Left ventricle myocardium superior (tissue), 1 donor: ENCODE results near the gene XIST. TPM values are rescaled to one million over a fixed set of nuclear protein-coding genes. Genes with fewer than 3 reads are reported as not detected.
A peak's percentile ranks its signal among the peaks of the same experiment; 100 is the strongest.
"Not testable (repeated sequence)": the region's sequence is repeated elsewhere in the genome, so short reads cannot be mapped to it uniquely, and the experiment has no call there.

Source experiments
- ATAC-seq: fragments of 200-7000 bp; cut with Tn5 transposase; one replicate; pipeline ENCODE4 v1.9.1; 2020; ENCODE audit warnings: mild to moderate bottlenecking, moderate library complexity
- DNase-seq: peaks from one replicate; pipeline ENCODE4 v3.0.0-alpha.2; 2020
- intact Hi-C: fragments of 100-400 bp; cut with micrococcal nuclease; formaldehyde crosslinking; loops from one replicate; pipeline ENCODE4 v1.11.0; 2022
- long read RNA-seq: library from polyadenylated mRNA; unstranded; transcript quantifications from one replicate; pipeline ENCODE4 v2.0.0, GENCODE V29; 2021
- total RNA-seq: library from RNA; stranded (reverse); fragmentation: NEBNext Ultra II Directional; extraction: Animal tissue kit (Norgen Biotek cat#: 25700); gene quantifications from one replicate; pipeline ENCODE4 v1.2.1, GENCODE V29; 2021
- donor health status: DM: no; HTN: yes; CAD: no; lungs with severe emphysema.

Gene XIST
- 0.57 TPM for total RNA-seq
- long read RNA-seq: 0 reads

- ATAC-seq: no peak
- no peak for DNase-seq
- intact Hi-C loops: no loop called here
Observed at GRCh38 chrX:73852467-73852866, at the start of gene XIST. Gene XIST, minus strand, starts transcription at chrX:73852714.

DNA sequence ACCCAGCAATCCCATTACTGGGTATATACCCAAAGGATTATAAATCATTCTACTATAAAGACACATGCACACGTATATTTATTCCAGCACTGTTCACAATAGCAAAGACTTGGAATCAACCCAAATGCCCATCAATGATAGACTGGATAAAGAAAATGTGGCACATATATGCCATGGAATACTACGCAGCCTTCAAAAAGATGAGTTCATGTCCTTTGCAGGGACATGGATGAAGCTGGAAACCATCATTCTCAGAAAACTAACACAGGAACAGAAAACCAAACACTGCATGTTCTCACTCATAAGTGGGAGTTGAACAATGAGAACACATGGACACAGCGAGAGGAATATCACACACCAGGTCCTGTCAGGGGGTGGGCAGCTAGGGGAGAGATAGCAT lies 45.8 kb upstream of the XIST start:
- ATAC-seq, intact Hi-C loops, DNase-seq: not testable (repeated sequence)

DNA sequence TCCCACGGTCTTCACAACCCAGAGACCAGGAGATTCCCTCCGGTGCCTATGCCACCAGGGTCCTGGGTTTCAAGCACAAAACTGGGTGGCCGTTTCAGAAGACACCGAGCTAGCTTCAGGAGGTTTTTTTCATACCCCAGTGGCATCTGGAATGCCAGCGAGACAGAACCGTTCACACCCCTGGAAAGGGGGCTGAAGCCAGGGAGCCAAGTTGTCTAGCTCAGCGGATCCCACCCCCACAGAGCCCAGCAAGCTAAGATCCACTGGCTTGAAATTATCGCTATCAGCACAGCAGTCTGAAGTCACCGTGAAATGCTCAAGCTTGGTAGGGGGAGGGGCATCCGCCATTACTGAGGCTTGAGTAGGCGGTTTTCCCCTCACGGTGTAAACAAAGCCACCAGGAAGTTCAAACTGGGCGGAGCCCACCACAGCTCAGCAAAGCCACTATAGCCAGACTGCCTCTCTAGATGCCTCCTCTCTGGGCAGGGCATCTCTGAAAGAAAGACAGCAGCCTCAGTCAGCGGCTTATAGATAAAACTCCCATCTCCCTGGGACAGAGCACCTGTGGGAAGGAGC lies 40.1 kb upstream of the XIST start:
- ATAC-seq, intact Hi-C loops: not testable (repeated sequence)

GRCh38 chrX:73882260-73882659 lies 29.7 kb upstream of the XIST start:
- intact Hi-C loops, DNase-seq, ATAC-seq: not testable (repeated sequence)

More for the DNA sequence above, 40.1 kb upstream of the XIST start:
- not testable (repeated sequence) for DNase-seq

GRCh38 chrX:73877687-73878086 lies 25.2 kb upstream of the XIST start:
- intact Hi-C loops: no loop called here
- no peak for ATAC-seq
- no peak for DNase-seq

GRCh38 chrX:73876911-73877310 lies 24.4 kb upstream of the XIST start:
- no peak for DNase-seq
- no peak for ATAC-seq
- intact Hi-C loops: no loop called here

GRCh38 chrX:73868916-73869315 lies 16.4 kb upstream of the XIST start:
- no peak for ATAC-seq
- no peak for DNase-seq
- intact Hi-C loops: no loop called here

DNA sequence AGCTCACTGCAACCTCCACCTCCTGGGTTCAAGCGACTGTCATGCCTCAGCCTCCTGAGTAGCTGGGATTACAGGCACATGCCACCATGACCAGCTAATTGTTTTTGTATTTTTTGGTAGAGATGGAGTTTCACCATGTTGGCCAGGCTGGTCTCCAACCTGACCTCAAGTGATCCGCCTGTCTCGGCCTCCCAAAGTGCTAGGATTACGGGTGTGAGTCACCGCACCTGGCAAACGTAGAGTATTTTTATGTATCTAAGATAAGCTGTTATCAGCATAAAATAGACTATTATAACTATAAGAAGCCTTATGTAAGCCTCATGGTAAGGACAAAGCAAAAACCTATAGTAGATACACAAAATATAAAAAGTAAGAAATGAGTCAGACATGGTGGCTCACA lies 14.6 kb upstream of the XIST start:
- no peak for ATAC-seq
- no peak for DNase-seq
- intact Hi-C loops: no loop called here

GRCh38 chrX:73863852-73864251 lies 11.3 kb upstream of the XIST start:
- ATAC-seq: no peak
- intact Hi-C loops: loop anchor here (5.0 kb wide), 1 partner anchor 268 kb away; no protein-coding TSS in a partner anchor
- no peak for DNase-seq

- ATAC-seq (no peak), DNase-seq (no peak)
- intact Hi-C loops: loop anchor here (5.0 kb wide), 1 partner anchor 269 kb away; no protein-coding TSS in a partner anchor
Observed at GRCh38 chrX:73863268-73863667, 10.8 kb upstream of the XIST start.

DNA sequence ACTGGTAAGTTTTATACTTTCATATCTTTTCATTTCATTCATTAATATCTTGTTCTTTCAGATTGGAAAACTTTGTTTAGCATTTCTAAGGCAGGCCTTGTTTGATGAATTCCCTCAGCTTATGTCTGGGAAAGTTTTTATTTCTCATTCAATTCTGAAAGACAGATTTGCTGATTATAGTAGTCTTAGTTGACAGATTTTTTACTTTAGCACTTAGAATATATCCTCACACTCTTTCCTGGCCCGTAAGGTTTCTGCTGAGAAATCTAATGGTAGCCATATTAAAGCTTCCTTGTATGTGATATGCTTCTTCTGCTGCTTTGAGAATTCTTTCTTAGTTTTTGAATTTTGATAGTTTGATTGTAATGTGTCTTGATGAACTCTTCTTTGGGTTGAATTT lies 7.1 kb upstream of the XIST start:
- DNase-seq: no peak
- no peak for ATAC-seq
- intact Hi-C loops: loop anchor here (5.0 kb wide), 2 partner anchors 158 to 273 kb away; no protein-coding TSS in a partner anchor

- intact Hi-C loops: loop anchor here (5.0 kb wide), 1 partner anchor 162 kb away; no protein-coding TSS in a partner anchor
- DNase-seq (peak; percentile 40), ATAC-seq (peak; percentile 68)
Observed at GRCh38 chrX:73855546-73855945, 3.0 kb upstream of the XIST start.

GRCh38 chrX:73852022-73852421 lies 492 bp downstream of the XIST start:
- ATAC-seq (no peak), DNase-seq (no peak)
- intact Hi-C loops: no loop called here

DNA sequence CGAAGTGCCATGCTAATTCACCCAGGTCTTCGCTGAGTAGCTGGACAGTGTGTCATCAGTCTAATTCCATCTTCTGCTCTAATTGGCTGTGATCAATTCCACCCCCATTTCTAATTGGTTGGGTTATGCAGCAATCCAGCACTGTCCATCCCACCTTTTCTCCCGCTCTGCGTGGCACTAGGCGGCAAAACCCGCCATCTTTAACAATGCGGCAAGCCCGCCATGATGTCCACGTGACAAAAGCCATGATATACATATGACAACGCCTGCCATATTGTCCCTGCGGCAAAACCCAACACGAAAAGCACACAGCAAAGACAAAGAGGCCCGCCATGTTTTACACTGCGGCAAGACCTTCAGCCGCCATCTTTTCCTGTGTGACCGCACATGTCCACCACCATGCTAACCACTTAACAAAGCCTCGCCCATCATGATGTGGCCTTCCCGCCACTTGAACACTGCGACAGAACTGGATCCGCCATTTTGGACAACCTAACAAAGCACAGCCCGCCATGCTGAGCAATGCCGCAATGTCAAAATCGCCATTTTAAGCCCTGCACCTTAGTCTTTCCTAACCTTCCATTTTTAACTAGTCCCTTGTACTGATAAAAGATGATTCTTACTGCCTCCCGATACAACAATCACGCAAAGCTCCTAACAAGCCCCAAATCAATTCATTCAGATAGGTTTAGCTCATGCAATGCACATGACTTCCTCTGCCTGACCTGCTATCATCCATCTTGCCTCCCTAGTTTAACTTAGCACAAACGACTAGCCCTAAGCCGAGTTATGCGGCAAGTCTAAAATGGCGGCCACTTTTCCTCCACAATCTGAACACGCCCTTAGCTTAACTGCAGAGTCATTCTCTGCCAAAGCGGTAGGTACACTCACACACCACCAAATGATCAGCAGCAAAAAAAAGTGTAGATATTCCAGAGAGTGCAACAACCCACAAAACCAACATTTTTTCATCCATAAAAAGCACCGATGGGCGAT lies 1.2 kb downstream of the XIST start:
- intact Hi-C loops: no loop called here
- no peak for ATAC-seq
- no peak for DNase-seq

DNA sequence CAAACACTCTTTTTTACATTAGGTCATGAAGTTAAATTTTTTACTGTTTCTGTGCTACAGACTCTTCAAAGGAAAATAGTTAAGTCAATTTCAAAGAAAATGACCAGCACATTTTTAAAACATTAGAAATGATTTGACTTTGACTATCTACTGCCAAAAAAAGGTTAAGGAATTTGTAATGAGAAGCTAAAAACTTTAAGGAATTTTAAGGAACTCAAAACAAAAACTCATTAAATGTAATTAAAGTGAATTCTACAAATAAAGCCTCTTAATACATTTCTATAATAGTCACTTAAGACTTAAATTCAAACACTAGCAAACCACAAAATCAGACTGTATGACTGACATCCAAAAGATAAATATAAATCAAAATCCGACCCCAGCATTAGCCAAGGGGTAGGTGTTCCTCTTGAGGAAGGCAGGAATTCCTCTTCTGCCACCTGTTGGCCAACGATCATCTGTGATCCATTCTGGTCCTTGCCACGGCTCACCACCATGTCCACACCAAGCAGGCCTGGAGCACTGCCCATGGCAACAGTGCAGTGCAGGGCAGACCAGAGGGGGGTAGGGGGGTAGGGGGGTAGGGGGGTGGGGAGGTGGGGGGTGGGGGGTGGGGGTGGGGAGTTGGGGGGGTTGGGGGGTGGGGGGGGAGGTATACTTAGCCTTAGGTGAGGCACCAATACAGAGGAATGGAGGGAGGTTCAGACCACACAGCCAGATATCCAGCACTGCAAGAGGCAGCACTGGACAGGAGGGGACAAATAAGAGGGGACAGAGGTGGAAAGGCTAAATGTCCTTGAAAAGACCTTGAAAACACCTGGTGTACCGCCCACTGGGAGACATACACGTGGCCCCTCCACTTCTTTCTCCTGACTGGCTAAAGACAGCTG lies 2.1 kb downstream of the XIST start:
- no peak for DNase-seq
- intact Hi-C loops: no loop called here
- ATAC-seq: no peak

GRCh38 chrX:73849073-73849472 lies 3.4 kb downstream of the XIST start:
- intact Hi-C loops: no loop called here
- no peak for ATAC-seq
- DNase-seq: no peak

GRCh38 chrX:73847991-73848390 lies 4.5 kb downstream of the XIST start:
- intact Hi-C loops: no loop called here
- no peak for ATAC-seq

GRCh38 chrX:73847100-73847499 lies 5.4 kb downstream of the XIST start:
- ATAC-seq (no peak), DNase-seq (no peak)
- intact Hi-C loops: no loop called here

More at GRCh38 chrX:73847991-73848390, 4.5 kb downstream of the XIST start:
- DNase-seq: no peak

DNA sequence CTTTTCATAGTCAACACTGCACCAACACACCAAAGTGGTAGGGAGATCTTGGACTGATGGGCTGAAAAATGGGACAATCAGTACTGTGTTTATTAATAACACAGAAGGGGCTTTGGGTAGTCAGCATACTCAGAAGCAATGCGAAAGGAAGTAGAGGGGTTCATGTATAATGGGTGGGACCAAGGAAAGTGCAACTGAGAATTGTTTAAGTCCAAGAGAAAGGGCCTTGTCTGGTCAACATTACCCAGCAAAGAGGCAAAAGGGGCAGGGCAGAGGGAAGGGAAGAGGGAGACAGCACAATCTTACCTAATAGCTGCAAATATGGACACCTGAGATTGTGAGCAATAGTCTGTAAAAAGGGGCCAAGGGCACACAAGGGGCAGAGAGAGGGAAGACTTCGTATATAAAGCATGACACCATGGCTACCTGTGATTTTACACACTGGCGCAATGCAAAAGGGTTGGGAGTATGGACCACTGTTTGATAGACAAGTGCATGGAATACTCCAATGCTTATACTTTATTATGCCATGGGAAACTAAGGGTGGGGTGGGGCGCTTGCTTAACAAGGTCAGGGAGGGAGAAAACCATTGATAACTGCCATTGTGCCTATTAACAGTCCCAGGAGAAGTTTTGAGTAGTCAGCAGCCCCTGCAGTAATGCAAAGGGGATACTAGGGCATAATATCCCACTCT lies 9.8 kb downstream of the XIST start:
- intact Hi-C loops: no loop called here
- DNase-seq: no peak
- no peak for ATAC-seq
